Measurements from ENCODE around the gene SPATA25. TPM values are rescaled to one million over a fixed set of nuclear protein-coding genes. Genes with fewer than 3 reads are reported as not detected.

SPATA25 gene
- total and polyA plus RNA-seq, 9 donors, result 4.1 to 9.3 (median 5.3) TPM

- H3K4me3 ChIP-seq (ENCODE audit: low read length), result no peak overlapping the region
- H3K36me3 ChIP-seq (ENCODE audit: control insufficient read depth, insufficient read depth, low read length), result peaks cover 56% of the 10 kb centered on the region
- peaks cover 6% of the 10 kb centered on the region for H3K4me1 ChIP-seq (ENCODE audit: control insufficient read depth, insufficient read depth, low read length)
- no peaks in the 10 kb centered on the region for H3K9me3 ChIP-seq (replicated peaks; ENCODE audit: control insufficient read depth, low read depth, low read length)
- no CpG with 5 or more reads among the region's 1 CpG for WGBS (ENCODE audit: insufficient coverage)
- no peak for DNase-seq
- no peak overlapping the region for H3K27ac ChIP-seq (ENCODE audit: low read length)
- no peaks in the 10 kb centered on the region for H3K27me3 ChIP-seq (ENCODE audit: control insufficient read depth, insufficient read depth, low read length)
Measured at GRCh38 chr20:45850926-45851325, 36.5 kb downstream of the SPATA25 start.

GRCh38 chr20:45850238-45850637, 37.2 kb downstream of the SPATA25 start:
- DNase-seq, result no peak
- H3K36me3 ChIP-seq (ENCODE audit: control insufficient read depth, insufficient read depth, low read length), result peaks cover 59% of the 10 kb centered on the region
- WGBS (ENCODE audit: insufficient coverage), result 79% methylated on average over 2 of the region's 2 CpGs
- H3K4me1 ChIP-seq (ENCODE audit: control insufficient read depth, insufficient read depth, low read length), result peaks cover 2% of the 10 kb centered on the region
- H3K27me3 ChIP-seq (ENCODE audit: control insufficient read depth, insufficient read depth, low read length), result no peaks in the 10 kb centered on the region
- H3K27ac ChIP-seq (ENCODE audit: low read length), result no peak overlapping the region
- H3K4me3 ChIP-seq (ENCODE audit: low read length), result no peak overlapping the region
- no peaks in the 10 kb centered on the region for H3K9me3 ChIP-seq (replicated peaks; ENCODE audit: control insufficient read depth, low read depth, low read length)

GRCh38 chr20:45848969-45849582, 38.3 kb downstream of the SPATA25 start:
- no peaks in the 10 kb centered on the region for H3K4me1 ChIP-seq (ENCODE audit: control insufficient read depth, insufficient read depth, low read length)
- no peaks in the 10 kb centered on the region for H3K27me3 ChIP-seq (ENCODE audit: control insufficient read depth, insufficient read depth, low read length)
- no peaks in the 10 kb centered on the region for H3K9me3 ChIP-seq (replicated peaks; ENCODE audit: control insufficient read depth, low read depth, low read length)
- no peak overlapping the region for H3K27ac ChIP-seq (ENCODE audit: low read length)
- 100% methylated on average over 1 of the region's 8 CpGs for WGBS (ENCODE audit: insufficient coverage)
- DNase-seq, result no peak
- no peak overlapping the region for H3K4me3 ChIP-seq (ENCODE audit: low read length)
- H3K36me3 ChIP-seq (ENCODE audit: control insufficient read depth, insufficient read depth, low read length), result peaks cover 59% of the 10 kb centered on the region

GRCh38 chr20:45848421-45848820, 39.0 kb downstream of the SPATA25 start:
- no peak overlapping the region for H3K27ac ChIP-seq (ENCODE audit: low read length)
- no peaks in the 10 kb centered on the region for H3K4me1 ChIP-seq (ENCODE audit: control insufficient read depth, insufficient read depth, low read length)
- H3K9me3 ChIP-seq (replicated peaks; ENCODE audit: control insufficient read depth, low read depth, low read length), result no peaks in the 10 kb centered on the region
- WGBS (ENCODE audit: insufficient coverage), result 96% methylated on average over 8 of the region's 8 CpGs
- DNase-seq, result no peak
- H3K4me3 ChIP-seq (ENCODE audit: low read length), result no peak overlapping the region
- H3K27me3 ChIP-seq (ENCODE audit: control insufficient read depth, insufficient read depth, low read length), result no peaks in the 10 kb centered on the region
- H3K36me3 ChIP-seq (ENCODE audit: control insufficient read depth, insufficient read depth, low read length), result peaks cover 61% of the 10 kb centered on the region

GRCh38 chr20:45845452-45845851, 42.0 kb downstream of the SPATA25 start:
- Histone ChIP-seq H3K9me3 (replicated peaks; ENCODE audit: control insufficient read depth, low read depth, low read length) (no peaks in the 10 kb centered on the region), H3K27me3 (ENCODE audit: control insufficient read depth, insufficient read depth, low read length) (no peaks in the 10 kb centered on the region), H3K4me1 (ENCODE audit: control insufficient read depth, insufficient read depth, low read length) (peaks cover 23% of the 10 kb centered on the region), H3K27ac (ENCODE audit: low read length) (no peak overlapping the region), H3K36me3 (ENCODE audit: control insufficient read depth, insufficient read depth, low read length) (peaks cover 75% of the 10 kb centered on the region), H3K4me3 (ENCODE audit: low read length) (no peak overlapping the region)
- no peak for DNase-seq

GRCh38 chr20:45843506-45843905, 43.9 kb downstream of the SPATA25 start:
- Histone ChIP-seq H3K4me1 (ENCODE audit: control insufficient read depth, insufficient read depth, low read length) (peaks cover 23% of the 10 kb centered on the region), H3K9me3 (replicated peaks; ENCODE audit: control insufficient read depth, low read depth, low read length) (no peaks in the 10 kb centered on the region), H3K36me3 (ENCODE audit: control insufficient read depth, insufficient read depth, low read length) (peaks cover 72% of the 10 kb centered on the region), H3K27me3 (ENCODE audit: control insufficient read depth, insufficient read depth, low read length) (no peaks in the 10 kb centered on the region), H3K27ac (ENCODE audit: low read length) (no peak overlapping the region), H3K4me3 (ENCODE audit: low read length) (no peak overlapping the region)
- DNase-seq, result no peak
- 92% methylated on average over 13 of the region's 14 CpGs for WGBS (ENCODE audit: insufficient coverage)

GRCh38 chr20:45842169-45842812, 45.1 kb downstream of the SPATA25 start:
- WGBS (ENCODE audit: insufficient coverage), result 35% methylated on average over 3 of the region's 5 CpGs
- Histone ChIP-seq H3K4me1 (ENCODE audit: control insufficient read depth, insufficient read depth, low read length) (peaks cover 23% of the 10 kb centered on the region), H3K36me3 (ENCODE audit: control insufficient read depth, insufficient read depth, low read length) (peaks cover 64% of the 10 kb centered on the region), H3K4me3 (ENCODE audit: low read length) (no peak overlapping the region), H3K27ac (ENCODE audit: low read length) (peak overlapping the region; percentile 15), H3K27me3 (ENCODE audit: control insufficient read depth, insufficient read depth, low read length) (no peaks in the 10 kb centered on the region), H3K9me3 (replicated peaks; ENCODE audit: control insufficient read depth, low read depth, low read length) (no peaks in the 10 kb centered on the region)
- peak; percentile 70 for DNase-seq

- Histone ChIP-seq H3K27me3 (ENCODE audit: control insufficient read depth, insufficient read depth, low read length) (no peaks in the 10 kb centered on the region), H3K9me3 (replicated peaks; ENCODE audit: control insufficient read depth, low read depth, low read length) (no peaks in the 10 kb centered on the region), H3K4me3 (ENCODE audit: low read length) (no peak overlapping the region), H3K4me1 (ENCODE audit: control insufficient read depth, insufficient read depth, low read length) (peaks cover 26% of the 10 kb centered on the region), H3K36me3 (ENCODE audit: control insufficient read depth, insufficient read depth, low read length) (peaks cover 64% of the 10 kb centered on the region), H3K27ac (ENCODE audit: low read length) (peak overlapping the region; percentile 53)
- DNase-seq, result no peak
- WGBS (ENCODE audit: insufficient coverage), result 84% methylated on average over 7 of the region's 10 CpGs
Measured at GRCh38 chr20:45841407-45842129, 45.9 kb downstream of the SPATA25 start.

GRCh38 chr20:45840700-45841198, 46.7 kb downstream of the SPATA25 start:
- Histone ChIP-seq H3K27me3 (ENCODE audit: control insufficient read depth, insufficient read depth, low read length) (no peaks in the 10 kb centered on the region), H3K4me3 (ENCODE audit: low read length) (no peak overlapping the region), H3K27ac (ENCODE audit: low read length) (no peak overlapping the region), H3K9me3 (replicated peaks; ENCODE audit: control insufficient read depth, low read depth, low read length) (no peaks in the 10 kb centered on the region), H3K4me1 (ENCODE audit: control insufficient read depth, insufficient read depth, low read length) (peaks cover 31% of the 10 kb centered on the region), H3K36me3 (ENCODE audit: control insufficient read depth, insufficient read depth, low read length) (peaks cover 63% of the 10 kb centered on the region)
- WGBS (ENCODE audit: insufficient coverage), result 90% methylated on average over 23 of the region's 25 CpGs
- DNase-seq, result no peak

- H3K9me3 ChIP-seq (replicated peaks; ENCODE audit: control insufficient read depth, low read depth, low read length), result no peaks in the 10 kb centered on the region
- no peak overlapping the region for H3K27ac ChIP-seq (ENCODE audit: low read length)
- 20% methylated on average over 1 of the region's 1 CpG for WGBS (ENCODE audit: insufficient coverage)
- H3K4me3 ChIP-seq (ENCODE audit: low read length), result no peak overlapping the region
- peaks cover 39% of the 10 kb centered on the region for H3K36me3 ChIP-seq (ENCODE audit: control insufficient read depth, insufficient read depth, low read length)
- H3K27me3 ChIP-seq (ENCODE audit: control insufficient read depth, insufficient read depth, low read length), result no peaks in the 10 kb centered on the region
- DNase-seq, result no peak
- peaks cover 41% of the 10 kb centered on the region for H3K4me1 ChIP-seq (ENCODE audit: control insufficient read depth, insufficient read depth, low read length)
Measured at GRCh38 chr20:45836841-45837240, 50.6 kb downstream of the SPATA25 start.
